CD4-positive, alpha-beta T cell treated with Interleukin-12 subunit alpha and Interleukin-12 subunit beta, for 1 hour (primary cell): ENCODE results near the gene SDHB.

Source experiments
- DNase-seq: peaks from one replicate; pipeline ENCODE4 v3.0.0-alpha.2; 2020

SDHB gene

GRCh38 chr1:17011092-17011438 is 42.8 kb downstream of the SDHB start:
- DNase-seq: no peak

- no peak for DNase-seq
These were observed 44.1 kb downstream of the SDHB start for GRCh38 chr1:17009706-17010105.

GRCh38 chr1:17008208-17008855 is 45.5 kb downstream of the SDHB start:
- no peak for DNase-seq

- no peak for DNase-seq
These were observed 46.7 kb downstream of the SDHB start for GRCh38 chr1:17007121-17007520.

- DNase-seq: no peak
These were observed 48.5 kb downstream of the SDHB start for GRCh38 chr1:17005365-17005740.

GRCh38 chr1:17004466-17005364 is 49.1 kb downstream of the SDHB start:
- no peak for DNase-seq

- no peak for DNase-seq
These were observed 51.3 kb downstream of the SDHB start for GRCh38 chr1:17002524-17002902.

GRCh38 chr1:17001760-17002523 is 51.9 kb downstream of the SDHB start:
- DNase-seq: no peak

GRCh38 chr1:16999863-17000262 is 54.0 kb downstream of the SDHB start:
- DNase-seq: no peak

GRCh38 chr1:16998589-16998988 is 55.2 kb downstream of the SDHB start:
- no peak for DNase-seq

GRCh38 chr1:16996845-16997244 is 57.0 kb downstream of the SDHB start:
- DNase-seq: no peak

GRCh38 chr1:16993521-16994038 is 60.3 kb downstream of the SDHB start:
- no peak for DNase-seq

GRCh38 chr1:16992675-16993074 is 61.2 kb downstream of the SDHB start:
- DNase-seq: no peak

GRCh38 chr1:16992102-16992501 is 61.7 kb downstream of the SDHB start:
- no peak for DNase-seq

GRCh38 chr1:16991571-16991970 is 62.3 kb downstream of the SDHB start:
- no peak for DNase-seq

GRCh38 chr1:16989676-16990391 is 64.0 kb downstream of the SDHB start:
- DNase-seq: no peak

- DNase-seq: no peak
These were observed 65.6 kb downstream of the SDHB start for GRCh38 chr1:16988210-16988609.

GRCh38 chr1:16986962-16987361 is 66.9 kb downstream of the SDHB start:
- DNase-seq: no peak

- no peak for DNase-seq
These were observed 67.3 kb downstream of the SDHB start for GRCh38 chr1:16986560-16986959.

GRCh38 chr1:16986113-16986512 is 67.7 kb downstream of the SDHB start:
- DNase-seq: no peak

- no peak for DNase-seq
These were observed 69.1 kb downstream of the SDHB start for GRCh38 chr1:16984717-16985116.

- DNase-seq: no peak
These were observed 70.2 kb downstream of the SDHB start for GRCh38 chr1:16983649-16984048.

- DNase-seq: no peak
These were observed 70.9 kb downstream of the SDHB start for GRCh38 chr1:16982902-16983301.
